K562 (cell line): ENCODE data around the gene C1QTNF8. TPM values are rescaled to one million over a fixed set of nuclear protein-coding genes. Genes with fewer than 3 reads are reported as not detected.

Source experiments
- polyA plus RNA-seq, 8 experiments: library from polyadenylated mRNA; depleted of rRNA in 4 of 8; stranded (reverse) in 5 of 8; unstranded in 3 of 8; fragments of >200 nt; fragmentation: Nextera tagmentation in 2 of 8; fragmentation: Illumina TruSeq in 1 of 8; extraction: Ambion mirVana in 2 of 8; extraction: Trizol in 1 of 8; gene quantifications; 2 replicates each; pipeline versions ENCODE4 v1.2.1 to v1.2.3, GENCODE V29; 2011 to 2014; ENCODE audit warnings: inconsistent platforms in 1 of 8, missing spikeins in 1 of 8
- total RNA-seq, 7 experiments: library from RNA; depleted of rRNA in 6 of 7; stranded (reverse); fragments of >200 nt in 6 of 7; fragmentation: Illumina TruSeq in 2 of 7; extraction: Trizol in 2 of 7; gene quantifications; 2 replicates each; pipeline versions ENCODE4 v1.2.1 to v1.2.3, GENCODE V29; 2011 to 2021; ENCODE audit warnings: low replicate concordance in 1 of 7
- TF ChIP-seq, protein P1 (sequence below): fragments of 450-650 bp; IDR thresholded peaks from 2 replicates; pipeline ENCODE4 v1.6.1; 2016; ENCODE audit warnings: low read depth

Gene C1QTNF8
- total and polyA plus RNA-seq, 9 of the 15 experiments (the other 6 are each of a cell fraction or from before 2014, with no cell fraction given), result not detected

DNA sequence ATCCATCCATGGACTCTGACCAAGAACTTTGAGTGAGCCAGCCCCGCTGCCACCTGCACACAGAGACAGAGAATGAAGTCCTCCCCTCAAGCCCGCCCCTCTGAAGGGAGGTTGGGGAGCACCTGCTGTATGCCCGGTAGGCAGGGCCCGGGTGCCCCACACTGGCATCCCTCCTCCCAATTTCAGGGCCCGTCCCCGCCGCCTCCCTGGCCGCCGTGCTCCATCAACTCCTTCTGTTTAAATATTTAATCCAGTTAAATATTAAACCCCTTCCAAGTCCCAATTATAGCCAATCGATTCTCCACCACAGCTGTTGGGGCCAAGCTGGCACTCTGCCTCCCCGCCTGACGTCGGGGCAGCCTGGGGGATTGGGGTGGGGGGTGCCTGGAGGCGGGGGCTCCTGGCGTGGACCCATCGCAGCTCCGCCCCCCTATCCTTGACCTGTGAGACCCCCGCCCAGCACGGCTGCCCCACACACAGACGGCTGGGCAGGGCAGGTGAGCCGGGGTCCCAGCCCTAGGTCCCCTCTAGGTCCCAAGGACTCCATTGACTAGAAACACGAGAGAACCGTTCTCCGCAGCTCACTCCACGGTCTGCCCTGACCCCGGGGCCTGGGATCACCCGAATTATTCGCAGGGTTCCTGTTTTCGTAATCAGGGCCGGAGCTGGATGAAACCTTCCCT is 38.9 kb upstream of the C1QTNF8 start (continued):
- TF ChIP-seq, protein P1, sequence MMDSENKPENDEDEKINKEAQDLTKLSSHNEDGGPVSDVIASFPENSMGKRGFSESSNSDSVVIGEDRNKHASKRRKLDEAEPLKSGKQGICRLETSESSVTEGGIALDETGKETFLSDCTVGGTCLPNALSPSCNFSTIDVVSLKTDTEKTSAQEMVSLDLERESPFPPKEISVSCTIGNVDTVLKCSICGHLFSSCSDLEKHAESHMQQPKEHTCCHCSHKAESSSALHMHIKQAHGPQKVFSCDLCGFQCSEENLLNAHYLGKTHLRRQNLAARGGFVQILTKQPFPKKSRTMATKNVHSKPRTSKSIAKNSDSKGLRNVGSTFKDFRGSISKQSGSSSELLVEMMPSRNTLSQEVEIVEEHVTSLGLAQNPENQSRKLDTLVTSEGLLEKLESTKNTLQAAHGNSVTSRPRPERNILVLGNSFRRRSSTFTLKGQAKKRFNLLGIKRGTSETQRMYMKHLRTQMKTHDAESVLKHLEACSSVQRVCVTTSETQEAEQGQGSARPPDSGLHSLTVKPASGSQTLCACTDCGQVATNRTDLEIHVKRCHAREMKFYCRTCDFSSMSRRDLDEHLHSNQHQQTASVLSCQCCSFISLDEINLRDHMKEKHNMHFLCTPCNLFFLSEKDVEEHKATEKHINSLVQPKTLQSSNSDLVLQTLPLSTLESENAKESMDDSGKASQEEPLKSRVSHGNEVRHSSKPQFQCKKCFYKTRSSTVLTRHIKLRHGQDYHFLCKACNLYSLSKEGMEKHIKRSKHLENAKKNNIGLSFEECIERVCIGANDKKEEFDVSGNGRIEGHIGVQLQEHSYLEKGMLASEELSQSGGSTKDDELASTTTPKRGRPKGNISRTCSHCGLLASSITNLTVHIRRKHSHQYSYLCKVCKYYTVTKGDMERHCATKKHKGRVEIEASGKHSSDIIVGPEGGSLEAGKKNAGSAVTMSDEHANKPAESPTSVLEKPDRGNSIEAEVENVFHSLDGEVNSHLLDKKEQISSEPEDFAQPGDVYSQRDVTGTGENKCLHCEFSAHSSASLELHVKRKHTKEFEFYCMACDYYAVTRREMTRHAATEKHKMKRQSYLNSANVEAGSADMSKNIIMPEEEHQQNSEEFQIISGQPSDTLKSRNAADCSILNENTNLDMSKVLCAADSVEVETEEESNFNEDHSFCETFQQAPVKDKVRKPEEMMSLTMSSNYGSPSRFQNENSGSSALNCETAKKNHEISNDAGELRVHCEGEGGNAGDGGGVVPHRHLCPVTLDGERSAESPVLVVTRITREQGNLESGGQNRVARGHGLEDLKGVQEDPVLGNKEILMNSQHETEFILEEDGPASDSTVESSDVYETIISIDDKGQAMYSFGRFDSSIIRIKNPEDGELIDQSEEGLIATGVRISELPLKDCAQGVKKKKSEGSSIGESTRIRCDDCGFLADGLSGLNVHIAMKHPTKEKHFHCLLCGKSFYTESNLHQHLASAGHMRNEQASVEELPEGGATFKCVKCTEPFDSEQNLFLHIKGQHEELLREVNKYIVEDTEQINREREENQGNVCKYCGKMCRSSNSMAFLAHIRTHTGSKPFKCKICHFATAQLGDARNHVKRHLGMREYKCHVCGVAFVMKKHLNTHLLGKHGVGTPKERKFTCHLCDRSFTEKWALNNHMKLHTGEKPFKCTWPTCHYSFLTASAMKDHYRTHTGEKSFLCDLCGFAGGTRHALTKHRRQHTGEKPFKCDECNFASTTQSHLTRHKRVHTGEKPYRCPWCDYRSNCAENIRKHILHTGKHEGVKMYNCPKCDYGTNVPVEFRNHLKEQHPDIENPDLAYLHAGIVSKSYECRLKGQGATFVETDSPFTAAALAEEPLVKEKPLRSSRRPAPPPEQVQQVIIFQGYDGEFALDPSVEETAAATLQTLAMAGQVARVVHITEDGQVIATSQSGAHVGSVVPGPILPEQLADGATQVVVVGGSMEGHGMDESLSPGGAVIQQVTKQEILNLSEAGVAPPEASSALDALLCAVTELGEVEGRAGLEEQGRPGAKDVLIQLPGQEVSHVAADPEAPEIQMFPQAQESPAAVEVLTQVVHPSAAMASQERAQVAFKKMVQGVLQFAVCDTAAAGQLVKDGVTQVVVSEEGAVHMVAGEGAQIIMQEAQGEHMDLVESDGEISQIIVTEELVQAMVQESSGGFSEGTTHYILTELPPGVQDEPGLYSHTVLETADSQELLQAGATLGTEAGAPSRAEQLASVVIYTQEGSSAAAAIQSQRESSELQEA, result no peak
